H1 (cell line): ENCODE results near the gene CACNG4. TPM values are rescaled to one million over a fixed set of nuclear protein-coding genes. Genes with fewer than 3 reads are reported as not detected.

ENCODE experiments used
- CTCF ChIA-PET: fragments of 300-600 bp; sonication (Branson Sonifier 250); formaldehyde crosslinking; loops from one replicate; lab custom pipeline; 2021; ENCODE audit not compliant: partially characterized antibody; lab: Charles Lee
- POLR2A ChIA-PET: fragments of 300-600 bp; sonication (Branson Sonifier 250); formaldehyde crosslinking; loops from one replicate; lab custom pipeline; 2021; ENCODE audit warnings: inconsistent platforms; ENCODE audit not compliant: partially characterized antibody; lab: Charles Lee
- DNase-seq, 2 experiments: peaks; one replicate each; pipeline versions ENCODE4 v3.0.0 to v3.0.0-alpha.2; 2010 to 2022; ENCODE audit warnings: low spot score in 2 of 2, low read depth in 1 of 2, mixed read lengths in 1 of 2
- FAIRE-seq: peaks from 2 replicates; lab custom pipeline; 2011; peaks lifted over from hg19 to GRCh38; lab: Jason Lieb, UNC
- H2AFZ ChIP-seq: 2 replicates; pipeline ENCODE4 v1.8.1; 2012; ENCODE audit warnings: low read length, inconsistent platforms
- H2AK5ac ChIP-seq: 2 replicates; pipeline ENCODE4 v1.6.1; 2013; ENCODE audit warnings: low read depth, low read length
- H2BK120ac ChIP-seq: replicated peaks from 2 replicates; pipeline ENCODE3; 2013; ENCODE audit warnings: low read depth, low read length, inconsistent platforms
- H2BK12ac ChIP-seq: 2 replicates; pipeline ENCODE4 v1.6.1; 2013; ENCODE audit warnings: low read depth, low read length
- H2BK15ac ChIP-seq: 2 replicates; pipeline ENCODE4 v1.6.1; 2013; ENCODE audit warnings: low read length
- H2BK20ac ChIP-seq: 2 replicates; pipeline ENCODE4 v1.6.1; 2013; ENCODE audit warnings: low read length
- H2BK5ac ChIP-seq: 2 replicates; pipeline ENCODE4 v1.6.1; 2013; ENCODE audit warnings: low read depth, low read length
- H3K14ac ChIP-seq: 2 replicates; pipeline ENCODE4 v1.6.1; 2013; ENCODE audit warnings: inconsistent platforms; ENCODE audit not compliant: insufficient read length
- H3K18ac ChIP-seq: 2 replicates; pipeline ENCODE4 v1.6.1; 2013; ENCODE audit warnings: low read length; ENCODE audit errors: extremely low read depth
- H3K23ac ChIP-seq: 2 replicates; pipeline ENCODE4 v1.6.1; 2013; ENCODE audit warnings: inconsistent platforms; ENCODE audit not compliant: insufficient read length
- H3K23me2 ChIP-seq: 2 replicates; pipeline ENCODE4 v1.6.1; 2013; ENCODE audit warnings: low read depth, low read length
- H3K27ac ChIP-seq: 2 replicates; pipeline ENCODE4 v1.6.1; 2011; ENCODE audit warnings: low read depth, low read length, inconsistent platforms
- H3K27me3 ChIP-seq, 4 experiments: replicated peaks in 1 of 4; 1 replicate in 1 of 4; 2 replicates in 3 of 4; pipeline versions ENCODE4 v1.6.1 to v1.8.1; 2011 to 2013; ENCODE audit warnings: low read length in 3 of 4, mild to moderate bottlenecking in 3 of 4, inconsistent platforms in 2 of 4, mixed read lengths in 2 of 4, moderate library complexity in 1 of 4; ENCODE audit not compliant: control insufficient read depth in 3 of 4, insufficient read depth in 3 of 4; ENCODE audit errors: extremely low read depth in 1 of 4
- H3K36me3 ChIP-seq, 4 experiments: 2 replicates each; pipeline versions ENCODE4 v1.6.1 to v1.8.1; 2011 to 2013; ENCODE audit warnings: mild to moderate bottlenecking in 4 of 4, low read length in 3 of 4, moderate library complexity in 2 of 4, control low read depth in 1 of 4, inconsistent platforms in 1 of 4; ENCODE audit not compliant: insufficient read depth in 4 of 4, control insufficient read depth in 2 of 4
- H3K4ac ChIP-seq: replicated peaks from 2 replicates; pipeline ENCODE3; 2013; ENCODE audit warnings: low read length, low read depth, mixed read lengths, inconsistent platforms; ENCODE audit not compliant: insufficient read length
- H3K4me1 ChIP-seq, 4 experiments: replicated peaks in 1 of 4; 1 replicate in 1 of 4; 2 replicates in 3 of 4; pipeline versions ENCODE4 v1.6.1 to v1.8.1; 2011 to 2013; ENCODE audit warnings: low read length in 3 of 4, inconsistent platforms in 2 of 4, mixed read lengths in 1 of 4; ENCODE audit not compliant: insufficient read depth in 4 of 4, control insufficient read depth in 3 of 4
- H3K4me2 ChIP-seq, 2 experiments: 2 replicates each; pipeline versions ENCODE4 v1.6.1 to v1.8.1; 2011 to 2013; ENCODE audit warnings: low read depth in 2 of 2, low read length in 2 of 2, control low read depth in 1 of 2, inconsistent platforms in 1 of 2, mild to moderate bottlenecking in 1 of 2; ENCODE audit not compliant: insufficient read depth in 1 of 2
- H3K4me3 ChIP-seq, 4 experiments: fragments of 200-600, 300-600 bp in 1 of 4; sonication (generic), shearing (Covaris generic), sonication (Bioruptor Twin) in 1 of 4; 2 replicates each; pipeline versions ENCODE4 v1.5.1 to v1.8.1; 2011 to 2016; ENCODE audit warnings: low read length in 4 of 4, low read depth in 3 of 4, control low read depth in 2 of 4, inconsistent platforms in 2 of 4, mild to moderate bottlenecking in 2 of 4, mixed read lengths in 1 of 4, moderate library complexity in 1 of 4; ENCODE audit not compliant: insufficient read depth in 2 of 4; ENCODE audit errors: extremely low read depth in 1 of 4
- H3K56ac ChIP-seq: replicated peaks from 2 replicates; pipeline ENCODE3; 2013; ENCODE audit warnings: low read depth, mild to moderate bottlenecking, mixed read lengths, low read length, inconsistent platforms; ENCODE audit not compliant: insufficient read length
- H3K79me1 ChIP-seq: 2 replicates; pipeline ENCODE4 v1.6.1; 2013; ENCODE audit warnings: low read depth, low read length, control low read depth
- H3K79me2 ChIP-seq, 2 experiments: 2 replicates each; pipeline versions ENCODE4 v1.6.1 to v1.8.1; 2012 to 2013; ENCODE audit warnings: low read length in 2 of 2, mild to moderate bottlenecking in 2 of 2, inconsistent platforms in 1 of 2; ENCODE audit not compliant: insufficient read depth in 2 of 2, control insufficient read depth in 1 of 2
- H3K9ac ChIP-seq, 4 experiments: replicated peaks in 1 of 4; 1 replicate in 1 of 4; 2 replicates in 3 of 4; pipeline versions ENCODE4 v1.6.1 to v1.8.1; 2011 to 2013; ENCODE audit warnings: low read depth in 3 of 4, low read length in 3 of 4, control low read depth in 2 of 4, mild to moderate bottlenecking in 2 of 4, moderate library complexity in 2 of 4, inconsistent platforms in 1 of 4; ENCODE audit errors: extremely low read depth in 1 of 4
- H3K9me3 ChIP-seq, 2 experiments: 2 replicates each; pipeline versions ENCODE4 v1.6.1 to v1.8.1; 2012 to 2013; ENCODE audit warnings: mild to moderate bottlenecking in 2 of 2, moderate library complexity in 2 of 2, control low read depth in 1 of 2, inconsistent platforms in 1 of 2, low read depth in 1 of 2, low read length in 1 of 2, mixed read lengths in 1 of 2; ENCODE audit not compliant: insufficient read depth in 2 of 2
- H4K20me1 ChIP-seq, 2 experiments: replicated peaks in 1 of 2; 2 replicates each; pipeline versions ENCODE3 to v1.8.1; 2011 to 2013; ENCODE audit warnings: inconsistent platforms in 2 of 2, low read length in 2 of 2, mild to moderate bottlenecking in 1 of 2; ENCODE audit not compliant: insufficient read depth in 2 of 2, control insufficient read depth in 1 of 2
- H4K5ac ChIP-seq: 2 replicates; pipeline ENCODE4 v1.6.1; 2013; ENCODE audit warnings: low read length, low read depth, mixed read lengths, inconsistent platforms; ENCODE audit not compliant: insufficient read length
- H4K8ac ChIP-seq: 2 replicates; pipeline ENCODE4 v1.8.0; 2013; ENCODE audit warnings: mild to moderate bottlenecking, moderate library complexity, low read length, inconsistent platforms; ENCODE audit not compliant: insufficient read depth; ENCODE audit errors: extremely low read depth
- H4K91ac ChIP-seq: replicated peaks from 2 replicates; pipeline ENCODE3; 2013; ENCODE audit warnings: low read length, mixed read lengths, inconsistent platforms; ENCODE audit not compliant: insufficient read length
- POLR2AphosphoS5 ChIP-seq: IDR thresholded peaks from 2 replicates; pipeline ENCODE4 v1.6.1; 2011; ENCODE audit warnings: low read depth, low read length
- RAD21 ChIP-seq, 2 experiments: IDR thresholded peaks in 1 of 2; conservative IDR thresholded peaks in 1 of 2; 2 replicates each; pipeline ENCODE4 v1.6.1; 2011; ENCODE audit warnings: low read depth in 2 of 2, low read length in 2 of 2, improper control_type of control experiment in 1 of 2, inconsistent platforms in 1 of 2, mild to moderate bottlenecking in 1 of 2, moderate library complexity in 1 of 2
- WGBS, 2 experiments: shearing (Covaris generic) in 1 of 2; methylation state at CpG; one replicate each; pipeline versions ENCODE4 v1.1.6 to v1.1.7; 2013 to 2015; ENCODE audit warnings: low lambda C conversion rate in 2 of 2, mixed read lengths in 2 of 2, inconsistent platforms in 1 of 2, low coverage in 1 of 2, missing lambda C conversion rate in 1 of 2; ENCODE audit not compliant: insufficient replicate concordance in 2 of 2, insufficient coverage in 1 of 2, insufficient read length in 1 of 2; ENCODE audit errors: extremely low coverage in 1 of 2, missing lambda C conversion rate in 1 of 2; 5-methylcytosine and 5-hydroxymethylcytosine counted together
- polyA plus RNA-seq, 7 experiments: library from polyadenylated mRNA; depleted of rRNA in 3 of 7; stranded (reverse) in 5 of 7; unstranded in 2 of 7; fragments of >200 nt in 5 of 7; fragments of 200-250 nt in 2 of 7; gene quantifications; 1 replicate in 5 of 7; 2 replicates in 1 of 7; 4 replicates in 1 of 7; pipeline versions ENCODE4 v1.2.1 to v1.2.3, GENCODE V29; 2011 to 2013; ENCODE audit warnings: missing spikeins in 2 of 7, mixed read lengths in 2 of 7
- total RNA-seq: library from RNA; stranded (reverse); fragmentation: NEBNext Ultra II Directional; extraction: Animal tissue kit (Norgen Biotek cat#: 25700); gene quantifications from 2 replicates; pipeline ENCODE4 v1.2.1, GENCODE V29; 2021
- TF ChIP-seq, protein P1 (sequence below), 3 experiments: IDR thresholded peaks; 1 replicate in 2 of 3; 2 replicates in 1 of 3; pipeline versions ENCODE4 v1.5.1 to v1.6.1; 2011; ENCODE audit warnings: low read length in 3 of 3, mild to moderate bottlenecking in 3 of 3, inconsistent platforms in 2 of 3, low read depth in 1 of 3, moderate library complexity in 1 of 3; ENCODE audit not compliant: insufficient read depth in 1 of 3; ENCODE audit errors: control extremely low read depth in 1 of 3
- TF ChIP-seq, protein P2 (sequence below): IDR thresholded peaks from 2 replicates; pipeline ENCODE4 v1.6.1; 2011; ENCODE audit warnings: low read length, improper control_type of control experiment

Gene CACNG4
- total and polyA plus RNA-seq, 2 of the 8 experiments (the other 6 are each of a cell fraction or from before 2014, with no cell fraction given) = 3.6 to 5.6 TPM

DNA sequence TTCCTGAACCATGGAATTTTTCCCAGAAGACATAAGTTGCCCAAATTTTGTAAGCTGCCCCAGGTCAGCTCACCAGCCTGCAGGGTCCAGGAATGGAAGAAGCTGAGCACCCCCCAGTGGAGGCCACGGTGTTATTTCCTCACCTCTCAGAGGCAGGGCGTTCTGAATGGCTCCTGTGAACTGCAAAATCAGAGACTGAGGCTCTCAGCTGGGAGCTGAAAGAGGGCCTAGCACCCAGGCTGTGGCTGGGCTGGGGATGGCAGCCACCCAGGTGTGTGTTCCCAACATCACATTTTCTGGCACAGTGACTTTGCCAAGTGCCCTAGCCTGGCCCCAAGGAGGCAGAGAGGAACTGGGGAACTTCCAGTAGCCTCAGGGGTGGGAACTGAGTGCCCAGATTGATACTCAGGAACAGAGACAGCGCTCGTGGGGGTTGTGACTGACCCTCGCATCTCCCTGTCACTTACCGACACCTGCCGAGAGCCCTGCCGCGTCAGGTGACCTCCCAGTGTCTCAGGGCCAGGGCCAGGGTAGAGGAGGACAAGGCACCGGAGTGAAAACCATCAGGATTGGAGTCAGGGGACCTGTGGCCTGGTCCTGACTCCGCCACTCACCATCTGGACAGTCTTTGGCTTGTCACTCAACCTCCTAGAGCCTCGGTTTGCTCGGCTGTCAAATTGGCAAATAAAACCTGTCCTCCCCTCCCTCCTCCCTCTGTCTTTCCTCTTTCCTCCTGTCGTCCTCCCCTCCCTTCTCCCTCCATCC is 11.3 kb downstream of the CACNG4 start:
- Histone ChIP-seq H2BK20ac (no peak overlapping the region), H3K4me1 (peaks cover 0 to 2% (median 1%) of the 10 kb centered on the region in 4 experiments; a peak in 2 of 7 replicates), H4K5ac (no peak overlapping the region), H3K23me2 (no peaks in the 10 kb centered on the region; the same call in 1 of the 2 replicates), H3K4me3 (no peak overlapping the region), H3K56ac (no peak overlapping the region), H3K9ac (no peak overlapping the region), H3K27ac (no peak overlapping the region), H2BK5ac (no peak overlapping the region), H3K9me3 (no peaks in the 10 kb centered on the region), H3K27me3 (no peaks in the 10 kb centered on the region), H4K91ac (no peak overlapping the region), H2BK15ac (peak overlapping the region; percentile 72; the same call in 1 of the 2 replicates), H3K36me3 (no peaks in the 10 kb centered on the region), H3K79me1 (no peaks in the 10 kb centered on the region), H3K4me2 (no peak overlapping the region), H3K23ac (no peak overlapping the region), H3K14ac (no peak overlapping the region), H3K18ac (no peak overlapping the region), H2BK12ac (0 out of 2 replicates have a peak overlapping the region, but pooled peaks have one; percentile 31), H4K8ac (no peak overlapping the region), H4K20me1 (no peaks in the 10 kb centered on the region), H2BK120ac (no peak overlapping the region), H3K79me2 (no peaks in the 10 kb centered on the region), H2AK5ac (no peak overlapping the region), H2AFZ (no peak overlapping the region), H3K4ac (no peak overlapping the region)
- ChIA-PET CTCF (interaction anchor here (0.7 to 3.0 kb wide), 25 partner anchors 10 to 262 kb away, joined by 3 to 29 read pairs (median 4); no protein-coding TSS in a partner anchor), POLR2A (no interaction called here)
- FAIRE-seq = peak; percentile 50
- 76% methylated on average over 14 of the region's 14 CpGs; no CpG with 5 or more reads in 1 of the 2 experiments for WGBS, 2 experiments
- TF ChIP-seq POLR2AphosphoS5 = no peak
- TF ChIP-seq, protein P1, sequence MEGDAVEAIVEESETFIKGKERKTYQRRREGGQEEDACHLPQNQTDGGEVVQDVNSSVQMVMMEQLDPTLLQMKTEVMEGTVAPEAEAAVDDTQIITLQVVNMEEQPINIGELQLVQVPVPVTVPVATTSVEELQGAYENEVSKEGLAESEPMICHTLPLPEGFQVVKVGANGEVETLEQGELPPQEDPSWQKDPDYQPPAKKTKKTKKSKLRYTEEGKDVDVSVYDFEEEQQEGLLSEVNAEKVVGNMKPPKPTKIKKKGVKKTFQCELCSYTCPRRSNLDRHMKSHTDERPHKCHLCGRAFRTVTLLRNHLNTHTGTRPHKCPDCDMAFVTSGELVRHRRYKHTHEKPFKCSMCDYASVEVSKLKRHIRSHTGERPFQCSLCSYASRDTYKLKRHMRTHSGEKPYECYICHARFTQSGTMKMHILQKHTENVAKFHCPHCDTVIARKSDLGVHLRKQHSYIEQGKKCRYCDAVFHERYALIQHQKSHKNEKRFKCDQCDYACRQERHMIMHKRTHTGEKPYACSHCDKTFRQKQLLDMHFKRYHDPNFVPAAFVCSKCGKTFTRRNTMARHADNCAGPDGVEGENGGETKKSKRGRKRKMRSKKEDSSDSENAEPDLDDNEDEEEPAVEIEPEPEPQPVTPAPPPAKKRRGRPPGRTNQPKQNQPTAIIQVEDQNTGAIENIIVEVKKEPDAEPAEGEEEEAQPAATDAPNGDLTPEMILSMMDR (IDR thresholded peaks at IDR 0.05; ENCODE audit: control extremely low read depth in 1 of 3, insufficient read depth in 1 of 3, low read depth in 1 of 3, low read length in 3 of 3) = peak; percentile 49 to 75 (median 67)
- TF ChIP-seq, protein P2, sequence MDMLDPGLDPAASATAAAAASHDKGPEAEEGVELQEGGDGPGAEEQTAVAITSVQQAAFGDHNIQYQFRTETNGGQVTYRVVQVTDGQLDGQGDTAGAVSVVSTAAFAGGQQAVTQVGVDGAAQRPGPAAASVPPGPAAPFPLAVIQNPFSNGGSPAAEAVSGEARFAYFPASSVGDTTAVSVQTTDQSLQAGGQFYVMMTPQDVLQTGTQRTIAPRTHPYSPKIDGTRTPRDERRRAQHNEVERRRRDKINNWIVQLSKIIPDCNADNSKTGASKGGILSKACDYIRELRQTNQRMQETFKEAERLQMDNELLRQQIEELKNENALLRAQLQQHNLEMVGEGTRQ = 0 out of 2 replicates have a peak, but pooled peaks have one; percentile 27
- peak; percentile 83 to 91 for TF ChIP-seq RAD21 (IDR thresholded peaks at IDR 0.05 in 1 of 2, conservative IDR thresholded peaks at IDR 0.05 in 1 of 2; ENCODE audit: low read depth in 2 of 2, low read length in 2 of 2)
- DNase-seq = peak in 1 of 2 experiments; percentile 69
